Esophagus muscularis mucosa (tissue), 4 donors: Measurements from ENCODE around the gene BDKRB2. TPM values are rescaled to one million over a fixed set of nuclear protein-coding genes. Genes with fewer than 3 reads are reported as not detected.

Experiments used
- DNase-seq: peaks from one replicate; pipeline ENCODE4 v3.0.0-alpha.2; 2017; ENCODE audit errors: extremely low spot score
- H3K27ac ChIP-seq, 4 donors: fragments of 200-600 bp; sonication (generic); replicated peaks in 1 of 4; 1 replicate in 3 of 4; 2 replicates in 1 of 4; pipeline ENCODE4 v1.5.1; 2016 to 2019; ENCODE audit warnings: mild to moderate bottlenecking in 1 of 4
- H3K27me3 ChIP-seq, 4 donors: fragments of 200-600 bp; sonication (generic); one replicate each; pipeline versions ENCODE4 v1.5.1 to v1.6.0; 2016 to 2019
- H3K36me3 ChIP-seq, 4 donors: fragments of 200-600 bp; sonication (generic); one replicate each; pipeline ENCODE4 v1.5.1; 2016 to 2019
- H3K4me1 ChIP-seq, 4 donors: fragments of 200-600 bp; sonication (generic); one replicate each; pipeline ENCODE4 v1.5.1; 2016 to 2019
- H3K4me3 ChIP-seq, 4 donors: fragments of 200-600 bp; sonication (generic); 1 replicate in 2 of 4; 2 replicates in 2 of 4; pipeline ENCODE4 v1.5.1; 2016 to 2019; ENCODE audit warnings: mild to moderate bottlenecking in 4 of 4, moderate library complexity in 1 of 4
- H3K9me3 ChIP-seq, 4 donors: fragments of 200-600 bp; sonication (generic); 1 replicate in 3 of 4; 2 replicates in 1 of 4; pipeline ENCODE4 v1.5.1; 2016 to 2019
- EP300 ChIP-seq: sonication (generic); formaldehyde crosslinking; IDR thresholded peaks from one replicate; pipeline ENCODE4 v1.6.1; 2017; ENCODE audit warnings: antibody characterized with exemption
- POLR2A ChIP-seq: fragments of 450-650 bp; IDR thresholded peaks from one replicate; pipeline ENCODE4 v1.6.1; 2017; ENCODE audit warnings: antibody characterized with exemption, moderate library complexity, mild to moderate bottlenecking, low read depth
- POLR2AphosphoS5 ChIP-seq, 2 donors: sonication (generic); formaldehyde crosslinking; IDR thresholded peaks; one replicate each; pipeline ENCODE4 v1.6.1; 2017; ENCODE audit warnings: antibody characterized with exemption in 2 of 2
- whole genome bisulfite sequencing: methylation state at CpG from one replicate; pipeline ENCODE4 v1.1.5; 2018; 5-methylcytosine and 5-hydroxymethylcytosine counted together
- intact Hi-C: fragments of 100-400 bp; cut with DNase I; formaldehyde crosslinking; loops from one replicate; pipeline ENCODE4 v1.15.1; 2023
- total RNA-seq, 4 donors: library from RNA; depleted of rRNA; stranded (reverse); fragments of >200 nt; gene quantifications; one replicate each; pipeline versions ENCODE4 v1.1.0 to v1.2.1, GENCODE V29; 2016
- TF ChIP-seq, protein P1 (sequence below), 3 experiments: fragments of 200-600 bp in 2 of 3; fragments of 450-650 bp in 1 of 3; sonication (generic) in 2 of 3; IDR thresholded peaks; one replicate each; pipeline ENCODE4 v1.5.1; 2017 to 2019; ENCODE audit warnings: antibody characterized with exemption in 3 of 3, mild to moderate bottlenecking in 2 of 3, moderate library complexity in 1 of 3

Gene BDKRB2
- total RNA-seq, 4 donors from 2014 or later = 5.8 to 16.1 (median 10.0) TPM

DNA sequence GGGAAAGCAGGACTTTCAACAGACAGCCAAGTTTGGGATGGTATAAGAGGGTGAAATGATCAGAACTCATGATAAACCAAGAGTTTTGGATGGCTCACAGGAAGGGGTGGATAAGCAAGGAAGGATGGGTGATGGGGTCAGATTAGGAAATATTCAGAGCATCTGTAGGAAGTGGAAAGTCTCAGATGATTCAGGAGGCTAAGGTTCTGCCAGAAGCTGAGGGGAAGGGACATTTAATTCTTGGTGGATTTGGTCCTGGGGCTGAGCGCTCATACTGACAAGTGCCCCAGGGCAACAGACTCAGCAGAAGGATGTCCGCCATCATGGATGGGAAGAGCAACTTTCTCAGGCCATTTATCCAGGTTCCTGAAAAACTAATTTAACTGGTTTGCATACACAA lies 28.4 kb upstream of the BDKRB2 start:
- no peak for DNase-seq
- no peak overlapping the region for H3K4me3 ChIP-seq
- H3K36me3 ChIP-seq = no peaks in the 10 kb centered on the region
- TF ChIP-seq EP300 = no peak
- no peak for TF ChIP-seq POLR2AphosphoS5 (IDR thresholded peaks at IDR 0.05)
- TF ChIP-seq, protein P1, sequence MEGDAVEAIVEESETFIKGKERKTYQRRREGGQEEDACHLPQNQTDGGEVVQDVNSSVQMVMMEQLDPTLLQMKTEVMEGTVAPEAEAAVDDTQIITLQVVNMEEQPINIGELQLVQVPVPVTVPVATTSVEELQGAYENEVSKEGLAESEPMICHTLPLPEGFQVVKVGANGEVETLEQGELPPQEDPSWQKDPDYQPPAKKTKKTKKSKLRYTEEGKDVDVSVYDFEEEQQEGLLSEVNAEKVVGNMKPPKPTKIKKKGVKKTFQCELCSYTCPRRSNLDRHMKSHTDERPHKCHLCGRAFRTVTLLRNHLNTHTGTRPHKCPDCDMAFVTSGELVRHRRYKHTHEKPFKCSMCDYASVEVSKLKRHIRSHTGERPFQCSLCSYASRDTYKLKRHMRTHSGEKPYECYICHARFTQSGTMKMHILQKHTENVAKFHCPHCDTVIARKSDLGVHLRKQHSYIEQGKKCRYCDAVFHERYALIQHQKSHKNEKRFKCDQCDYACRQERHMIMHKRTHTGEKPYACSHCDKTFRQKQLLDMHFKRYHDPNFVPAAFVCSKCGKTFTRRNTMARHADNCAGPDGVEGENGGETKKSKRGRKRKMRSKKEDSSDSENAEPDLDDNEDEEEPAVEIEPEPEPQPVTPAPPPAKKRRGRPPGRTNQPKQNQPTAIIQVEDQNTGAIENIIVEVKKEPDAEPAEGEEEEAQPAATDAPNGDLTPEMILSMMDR (IDR thresholded peaks at IDR 0.05) = no peak
- no peak for TF ChIP-seq POLR2A
- H3K27ac ChIP-seq = peak overlapping the region; percentile 63 to 74 (median 64)
- intact Hi-C loops = no loop called here
- H3K4me1 ChIP-seq = peaks cover 3 to 40% (median 35%) of the 10 kb centered on the region in 4 donors
- WGBS = 97% methylated on average over 2 of the region's 2 CpGs
- no peaks in the 10 kb centered on the region for H3K9me3 ChIP-seq
- H3K27me3 ChIP-seq = no peaks in the 10 kb centered on the region

DNA sequence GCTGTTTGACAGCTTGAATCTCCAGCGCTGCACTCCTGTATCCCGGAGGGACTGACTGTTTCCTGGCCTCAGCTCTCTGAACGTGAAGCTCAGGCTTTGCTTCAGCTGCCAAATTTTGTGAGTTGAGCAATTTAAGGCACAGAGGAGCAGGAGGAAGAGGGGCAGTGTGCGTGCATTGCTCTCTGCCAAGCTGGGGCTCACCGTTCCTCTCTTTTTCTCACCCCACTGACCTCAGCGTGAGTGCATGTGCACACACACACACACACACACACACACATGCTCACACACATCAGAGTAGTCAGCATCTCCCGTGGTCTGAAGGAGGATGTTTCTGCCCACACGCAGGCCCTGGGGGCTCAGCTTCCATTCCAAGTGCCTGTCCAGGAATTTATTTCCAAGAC lies 27.8 kb upstream of the BDKRB2 start:
- 34% methylated on average over 8 of the region's 8 CpGs for WGBS
- no peak overlapping the region for H3K4me3 ChIP-seq
- H3K27me3 ChIP-seq = no peaks in the 10 kb centered on the region
- peak; percentile 32 to 69 for TF ChIP-seq POLR2AphosphoS5 (IDR thresholded peaks at IDR 0.05)
- TF ChIP-seq, protein P1 (IDR thresholded peaks at IDR 0.05) = no peak
- H3K27ac ChIP-seq = peak overlapping the region; percentile 63 to 74 (median 64)
- peaks cover 3 to 40% (median 35%) of the 10 kb centered on the region in 4 donors for H3K4me1 ChIP-seq
- H3K36me3 ChIP-seq = no peaks in the 10 kb centered on the region
- no peaks in the 10 kb centered on the region for H3K9me3 ChIP-seq
- intact Hi-C loops = no loop called here
- no peak for DNase-seq

DNA sequence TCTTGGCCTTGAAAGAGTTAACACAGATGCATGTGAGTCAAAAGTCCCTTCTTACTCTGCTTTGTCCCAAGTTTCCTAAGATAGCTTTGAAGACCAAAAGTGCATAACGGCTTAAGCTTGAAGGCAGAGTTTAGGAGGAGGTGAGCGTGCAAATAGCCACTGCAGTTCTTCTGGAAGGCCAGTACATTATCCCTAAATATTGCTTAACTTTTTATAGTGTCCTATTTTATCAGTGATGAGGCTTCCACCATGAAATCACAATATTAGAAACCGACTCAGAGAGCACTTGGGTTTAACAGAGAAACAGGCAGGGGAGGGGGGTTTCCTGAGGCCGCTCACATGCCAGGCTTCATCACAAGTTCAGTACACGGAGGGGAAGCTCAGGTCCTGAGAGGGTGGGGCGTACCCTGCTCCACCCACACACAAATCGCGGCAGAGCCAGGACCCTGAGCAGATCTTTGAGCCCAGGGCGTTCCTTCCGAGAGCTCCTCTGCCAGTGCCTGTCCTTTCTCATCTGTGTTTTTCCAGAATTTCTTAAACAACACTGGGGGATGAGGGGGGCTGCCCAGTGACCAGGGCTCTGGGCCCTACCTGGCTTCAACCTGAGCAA lies 26.8 kb upstream of the BDKRB2 start:
- no peaks in the 10 kb centered on the region for H3K27me3 ChIP-seq
- H3K4me3 ChIP-seq = no peak overlapping the region
- peak overlapping the region; percentile 63 to 74 (median 64) for H3K27ac ChIP-seq
- TF ChIP-seq POLR2AphosphoS5 (IDR thresholded peaks at IDR 0.05) = peak in 1 of 2 donors; percentile 12
- no peak for TF ChIP-seq POLR2A
- TF ChIP-seq EP300 = no peak
- H3K9me3 ChIP-seq = no peaks in the 10 kb centered on the region
- intact Hi-C loops = no loop called here
- H3K36me3 ChIP-seq = no peaks in the 10 kb centered on the region
- WGBS = 26% methylated on average over 10 of the region's 10 CpGs
- peaks cover 3 to 40% (median 35%) of the 10 kb centered on the region in 4 donors for H3K4me1 ChIP-seq
- no peak for DNase-seq

DNA sequence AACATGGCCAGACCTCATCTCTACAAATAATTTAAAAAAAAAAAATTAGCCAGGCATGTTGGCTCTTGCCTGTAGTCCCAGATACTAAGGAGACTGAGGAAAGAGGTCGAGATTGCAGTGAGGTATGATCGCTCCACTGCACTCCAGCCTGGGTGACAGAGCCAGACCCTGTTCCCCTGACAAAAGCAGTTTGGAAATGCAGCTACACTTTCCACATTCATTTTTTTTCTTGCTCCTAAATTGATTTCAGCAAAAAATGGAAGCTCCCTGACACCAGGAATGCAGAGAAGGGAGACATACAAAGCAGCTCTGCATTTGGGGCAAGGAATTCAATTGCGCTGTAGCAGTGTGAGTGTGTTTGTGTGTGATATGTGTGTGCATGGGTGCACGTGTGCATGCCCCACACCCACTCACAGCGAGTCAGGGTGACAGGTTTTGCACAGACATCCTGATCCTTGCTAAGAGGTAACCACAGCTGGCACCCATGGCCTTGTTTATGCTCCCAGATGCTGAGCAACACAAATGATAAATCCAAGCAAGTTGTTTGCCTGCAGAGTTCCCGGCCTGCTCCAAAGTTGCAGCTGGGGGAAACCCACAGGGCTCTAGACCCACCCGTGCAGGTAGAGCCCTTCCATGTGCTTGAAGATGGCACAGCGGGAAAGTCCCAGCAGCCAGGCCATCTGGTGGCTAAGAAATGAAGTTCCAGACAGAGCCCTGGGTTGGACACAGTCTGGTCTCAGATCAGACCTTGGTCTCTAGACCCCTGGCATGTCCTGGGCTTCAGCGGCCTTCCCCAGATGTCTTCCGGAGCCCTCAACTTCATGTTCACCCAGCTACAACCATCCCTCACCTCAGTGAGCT lies 25.9 kb upstream of the BDKRB2 start:
- Histone ChIP-seq H3K9me3 (no peaks in the 10 kb centered on the region), H3K4me1 (peaks cover 3 to 40% (median 35%) of the 10 kb centered on the region in 4 donors), H3K27ac (peak overlapping the region; percentile 63 to 74 (median 64)), H3K27me3 (no peaks in the 10 kb centered on the region), H3K36me3 (no peaks in the 10 kb centered on the region), H3K4me3 (no peak overlapping the region)
- TF ChIP-seq EP300 = no peak
- TF ChIP-seq, protein P1 (IDR thresholded peaks at IDR 0.05) = no peak
- no peak for TF ChIP-seq POLR2A
- TF ChIP-seq POLR2AphosphoS5 (IDR thresholded peaks at IDR 0.05) = no peak
- intact Hi-C loops = no loop called here
- DNase-seq = no peak
- 71% methylated on average over 8 of the region's 10 CpGs for WGBS
